GM21381 (cell line): Measurements from ENCODE around the gene UGT8.

Experiments used
- ATAC-seq: cut with Tn5 transposase; IDR thresholded peaks from one replicate; pipeline ENCODE4 v1.9.1; 2021; ENCODE audit warnings: mild to moderate bottlenecking, moderate library complexity; ENCODE audit not compliant: unreplicated experiment

UGT8 gene

DNA sequence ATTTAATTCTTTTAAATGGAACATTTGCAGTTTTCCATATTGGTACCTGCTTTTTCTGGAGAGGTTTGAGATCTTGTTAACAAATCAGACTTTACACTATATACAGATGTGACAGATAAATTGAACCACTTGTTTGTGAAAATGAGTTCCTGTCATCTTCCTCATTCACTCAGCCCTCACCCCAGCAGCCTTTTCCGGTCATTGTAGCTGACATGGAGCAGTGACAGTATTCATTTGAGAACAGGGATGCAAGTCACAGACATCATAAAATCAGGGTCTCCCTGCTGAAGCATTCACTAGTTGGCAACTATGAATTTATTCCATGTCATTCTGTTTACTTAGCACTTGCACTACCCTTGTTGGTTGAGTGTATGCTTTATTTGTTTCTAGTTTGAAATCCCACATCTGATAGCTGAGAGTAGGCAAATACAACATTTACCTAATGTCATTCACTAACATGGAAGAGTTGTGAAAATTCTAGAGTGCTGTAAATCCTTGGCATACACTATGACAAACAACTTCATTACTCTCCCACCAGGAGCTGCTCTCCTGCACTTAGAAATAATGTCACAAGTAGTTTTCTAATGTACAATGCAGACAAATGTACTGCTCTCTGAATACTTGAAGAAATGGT lies 78.9 kb downstream of the UGT8 start:
- ATAC-seq: no peak

DNA sequence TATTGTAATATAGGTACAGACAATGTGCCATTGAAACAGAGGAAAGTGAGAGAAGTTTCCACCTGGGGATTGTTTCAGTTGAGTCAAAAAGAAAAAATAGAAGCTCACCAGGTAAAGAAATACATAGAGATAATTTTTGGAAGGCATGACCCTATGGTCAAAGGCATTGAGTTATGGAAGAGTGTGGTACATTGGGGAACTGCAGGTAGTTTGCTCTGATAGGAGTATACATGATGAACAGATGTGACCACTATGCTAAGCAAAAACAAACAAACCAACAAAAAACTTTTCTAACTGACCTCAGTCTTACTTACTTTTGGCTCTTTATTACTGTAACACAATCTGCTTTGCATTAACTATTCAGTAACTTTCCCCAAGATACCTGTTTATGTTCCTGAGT lies 85.9 kb downstream of the UGT8 start:
- no peak for ATAC-seq

- ATAC-seq: no peak
These were observed 89.5 kb downstream of the UGT8 start for GRCh38 chr4:114688059-114688458.

DNA sequence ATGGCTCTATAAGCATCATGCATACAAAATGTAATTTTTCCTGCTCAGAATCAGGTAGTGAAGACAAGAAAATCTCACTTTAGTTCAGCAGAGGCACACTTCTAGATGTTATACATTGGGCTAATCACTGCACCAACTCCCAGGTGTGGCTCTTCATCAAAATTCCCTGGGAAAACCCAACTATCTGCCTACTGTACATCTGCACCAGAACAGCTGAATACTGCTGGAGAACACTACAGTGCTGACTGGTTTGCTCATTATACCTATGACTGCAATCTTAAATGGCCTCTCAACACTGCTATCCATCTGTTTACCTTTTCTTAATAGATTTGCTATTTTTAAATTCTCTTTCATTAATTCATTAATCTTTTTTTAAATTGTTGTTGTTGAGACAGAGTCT lies 92.0 kb downstream of the UGT8 start:
- ATAC-seq: no peak

GRCh38 chr4:114691865-114692264 lies 93.3 kb downstream of the UGT8 start:
- ATAC-seq: peak; percentile 87

- ATAC-seq: no peak
These were observed 94.4 kb downstream of the UGT8 start for GRCh38 chr4:114692958-114693357.

GRCh38 chr4:114694770-114695169 lies 96.2 kb downstream of the UGT8 start:
- ATAC-seq: peak; percentile 38

- no peak for ATAC-seq
These were observed 99.6 kb downstream of the UGT8 start for GRCh38 chr4:114698231-114698630.

DNA sequence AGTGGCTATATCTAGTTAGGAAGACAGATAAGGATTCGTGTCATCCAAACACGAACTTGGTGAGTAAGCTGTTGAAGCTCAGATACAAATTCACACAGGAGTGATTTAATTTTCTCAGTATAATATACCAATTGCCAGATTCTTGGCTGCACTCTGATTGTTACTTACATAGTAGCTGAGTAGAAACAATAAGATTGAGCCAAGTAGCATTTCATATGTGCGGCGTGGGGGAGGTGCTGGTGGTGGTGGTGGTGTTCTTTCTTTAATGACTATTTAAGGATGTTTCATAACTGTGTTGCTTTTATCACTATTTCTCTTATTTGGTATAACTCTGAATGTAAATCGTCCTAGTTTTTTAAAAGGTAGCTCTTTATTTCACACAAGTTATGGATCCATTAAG lies 102.9 kb downstream of the UGT8 start:
- ATAC-seq: no peak

- no peak for ATAC-seq
These were observed 118.8 kb downstream of the UGT8 start for GRCh38 chr4:114717432-114717831.

DNA sequence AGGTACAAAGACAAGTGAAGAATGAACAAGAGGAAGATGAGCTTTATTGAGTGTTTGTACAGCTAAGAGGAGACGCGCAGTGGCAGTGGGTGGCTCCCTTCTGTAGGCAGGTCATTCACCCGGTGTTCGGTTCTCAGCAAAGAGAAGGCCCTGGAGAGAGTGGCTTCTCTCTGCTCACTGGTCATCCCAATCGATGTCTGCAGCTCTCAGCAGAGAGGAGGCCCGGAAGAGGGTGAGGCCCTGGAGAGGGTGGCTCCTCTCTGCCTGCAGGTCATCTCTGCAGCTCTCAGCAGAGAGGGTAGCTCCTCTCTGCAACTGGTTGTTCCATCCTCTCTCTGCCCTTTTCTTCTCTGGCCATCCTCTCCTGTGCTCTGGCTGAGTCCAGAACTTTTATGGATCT lies 126.5 kb downstream of the UGT8 start:
- no peak for ATAC-seq

DNA sequence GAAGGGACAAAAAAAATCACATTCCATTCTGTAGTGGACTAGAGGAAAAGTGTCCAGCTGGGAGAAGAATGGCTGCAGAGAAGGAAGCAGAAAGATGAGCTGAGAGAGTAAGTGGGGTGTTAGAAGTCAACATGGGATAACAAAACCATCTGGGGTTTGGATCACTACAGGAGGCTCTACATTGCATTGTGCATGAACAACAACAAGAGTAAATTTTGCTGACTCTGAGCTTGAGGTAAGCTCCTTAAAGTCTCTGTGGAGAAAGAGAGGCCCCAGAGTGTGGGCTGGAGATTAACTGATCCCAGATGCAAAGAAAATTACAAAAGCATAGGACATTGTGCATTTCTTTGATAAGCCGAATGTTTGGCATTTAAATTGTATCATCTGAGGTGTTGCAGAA lies 128.9 kb downstream of the UGT8 start:
- no peak for ATAC-seq
